Hematopoietic multipotent progenitor cell treated with erythropoietin and hydrocortisone succinate and interleukin-3 and kit ligand, for 15 days (in vitro differentiated cells): Measurements from ENCODE around the gene TFR2.
A peak's percentile ranks its signal among the peaks of the same experiment; 100 is the strongest.
"Not testable (repeated sequence)": the region's sequence is repeated elsewhere in the genome, so short reads cannot be mapped to it uniquely, and the experiment has no call there.

ENCODE experiments used
- DNase-seq: peaks from one replicate; pipeline ENCODE4 v3.0.0-alpha.2; 2015; ENCODE audit warnings: low spot score

TFR2 gene

GRCh38 chr7:100678291-100678984, 37.1 kb upstream of the TFR2 start:
- no peak for DNase-seq

- no peak for DNase-seq
Measured at GRCh38 chr7:100677308-100678267, 36.2 kb upstream of the TFR2 start.

DNA sequence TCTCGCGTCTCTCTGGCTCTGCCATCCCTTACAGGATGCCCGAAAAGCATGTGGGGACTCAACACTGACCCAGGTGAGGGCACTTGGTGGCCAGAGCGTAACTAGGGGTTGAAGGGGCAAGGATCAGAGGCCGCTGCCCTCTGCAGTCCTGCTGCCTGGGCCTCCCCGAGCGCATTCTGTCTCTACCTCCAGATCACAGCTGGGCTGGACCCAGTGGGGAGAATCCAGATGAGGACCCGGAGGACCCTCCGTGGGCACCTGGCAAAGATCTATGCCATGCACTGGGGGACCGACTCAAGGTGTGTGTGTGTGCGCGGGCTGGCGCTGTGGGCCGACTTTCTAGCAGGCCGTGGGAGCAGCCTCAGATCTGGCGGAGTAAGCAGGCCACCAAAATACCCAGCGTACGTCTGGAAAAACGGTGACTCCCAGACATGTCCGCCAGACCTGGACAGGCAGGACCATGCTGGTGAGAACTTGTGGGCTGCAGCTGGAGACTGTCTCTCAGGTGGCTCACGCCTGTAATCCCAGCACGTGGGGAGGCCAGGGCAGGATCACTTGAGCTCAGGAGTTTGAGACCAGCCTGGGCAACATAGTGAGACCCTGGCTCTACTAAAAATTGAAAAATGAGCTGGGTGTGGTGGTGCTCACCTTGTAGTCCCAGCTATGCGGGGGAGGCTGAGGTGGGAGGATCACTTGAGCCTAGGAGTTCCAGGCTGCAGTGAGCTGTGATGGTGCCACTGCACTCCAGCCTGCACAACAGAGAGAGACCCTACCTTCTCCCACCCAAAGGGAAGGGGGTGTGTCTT, 35.4 kb upstream of the TFR2 start:
- DNase-seq = no peak

- DNase-seq = peak; percentile 81
Measured at GRCh38 chr7:100675581-100676350, 34.4 kb upstream of the TFR2 start.

GRCh38 chr7:100675105-100675451, 33.7 kb upstream of the TFR2 start:
- DNase-seq = no peak

- peak; percentile 32 for DNase-seq
Measured at GRCh38 chr7:100674411-100675104, 33.2 kb upstream of the TFR2 start.

GRCh38 chr7:100673942-100674410, 32.6 kb upstream of the TFR2 start:
- DNase-seq = peak; percentile 58

DNA sequence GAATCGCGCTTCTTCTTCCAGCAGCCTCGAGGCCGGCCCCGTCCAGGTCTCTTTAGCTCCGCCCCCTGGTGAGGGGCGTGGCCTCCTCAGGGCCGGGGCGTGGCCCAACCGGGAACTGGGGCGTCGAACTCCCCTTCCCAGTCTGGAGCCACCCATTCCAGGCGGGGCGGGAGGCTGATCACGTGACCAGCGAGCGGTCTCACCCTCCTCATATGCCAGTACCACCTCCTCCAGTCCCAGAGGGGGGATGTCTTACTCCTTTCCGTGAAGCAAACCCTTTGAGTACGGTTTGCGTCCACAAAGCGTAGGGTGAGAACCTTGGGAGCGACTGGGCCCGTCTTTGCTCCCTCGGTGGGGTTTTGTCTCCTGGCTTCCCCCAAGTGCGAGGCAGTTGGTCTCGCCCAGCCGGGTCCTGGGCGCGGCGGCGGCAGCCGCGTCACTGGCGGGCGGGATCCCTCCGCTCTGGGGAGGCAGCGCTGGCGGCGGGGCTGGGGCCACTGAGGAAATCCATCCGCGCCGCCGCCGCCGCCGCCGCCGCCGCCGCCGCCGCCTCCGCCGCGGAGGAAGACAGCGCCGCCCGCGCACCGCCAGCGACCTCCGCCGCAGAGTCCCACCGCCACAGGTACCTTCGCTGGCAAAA, 32.1 kb upstream of the TFR2 start, which contains the start of gene GNB2:
Gene GNB2 (plus strand): TSS at position 439 of the 640 bp plus-strand sequence. CDS start 2,526 bp downstream, outside the sequence.
- peak; percentile 99 for DNase-seq

DNA sequence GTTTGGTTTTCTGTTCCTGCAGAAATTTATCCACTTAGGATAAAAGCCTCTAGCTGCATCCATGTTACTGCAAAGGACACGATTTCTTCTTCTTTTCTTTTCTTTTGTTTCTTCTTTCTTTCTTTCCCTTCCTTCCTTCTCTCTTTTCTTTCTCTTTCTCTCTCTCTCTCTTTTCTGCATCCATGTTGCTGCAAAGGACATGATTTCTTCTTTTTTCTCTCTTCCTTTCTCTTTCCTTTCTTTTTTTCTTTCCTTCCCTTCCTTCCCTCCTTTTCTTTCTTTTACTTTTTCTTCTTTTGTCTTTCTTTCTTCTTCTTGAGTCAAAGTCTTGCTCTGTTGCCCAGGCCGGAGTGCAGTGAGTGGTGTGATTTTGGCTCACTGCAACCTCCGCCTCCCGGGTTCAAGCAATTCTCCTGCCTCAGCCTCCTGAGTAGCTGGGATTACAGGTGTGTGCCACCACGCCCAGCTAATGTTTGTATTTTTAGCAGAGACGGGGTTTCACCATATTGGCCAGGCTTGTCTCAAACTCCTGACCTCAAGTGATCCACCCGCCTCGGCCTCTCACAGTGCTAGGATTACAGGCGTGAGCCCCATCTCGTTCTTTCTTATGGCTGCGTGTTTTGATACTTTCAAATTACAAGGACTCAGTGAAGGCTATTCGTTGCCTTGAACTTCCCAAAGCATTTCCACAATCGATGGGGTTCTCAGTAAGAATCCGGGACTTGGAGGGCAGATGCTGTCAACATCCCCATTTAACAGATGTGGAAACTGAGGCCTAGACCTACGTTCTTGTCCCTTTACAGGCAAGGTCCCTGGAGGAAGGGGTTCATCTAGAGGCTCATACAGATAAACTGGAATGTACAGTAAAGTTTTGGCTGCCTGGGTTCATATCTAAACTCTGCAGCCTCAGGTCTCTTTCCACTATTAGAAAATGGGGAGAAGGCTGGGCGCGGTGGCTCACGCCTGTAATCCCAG, 30.3 kb upstream of the TFR2 start:
- DNase-seq = no peak

DNA sequence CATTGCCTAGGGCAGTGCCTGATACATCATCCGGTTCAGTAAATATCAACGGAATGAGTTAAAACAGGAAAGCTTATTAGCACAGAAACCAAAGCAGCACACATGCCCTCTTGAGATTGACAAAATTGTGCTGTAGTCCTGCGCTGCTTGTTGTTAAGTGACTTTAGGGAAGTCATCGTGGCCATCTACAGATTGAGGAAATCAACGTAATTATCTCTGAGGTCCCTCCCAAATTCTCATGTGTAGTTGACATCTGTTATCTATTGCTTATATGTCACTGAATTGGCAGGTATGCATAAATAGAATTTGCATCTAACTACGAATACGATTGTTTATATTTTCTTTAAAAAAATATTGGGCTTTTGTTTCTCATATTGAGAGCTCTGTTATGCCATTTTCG, 28.7 kb upstream of the TFR2 start:
- DNase-seq = no peak

- DNase-seq = not testable (repeated sequence)
Measured at GRCh38 chr7:100669106-100669505, 27.8 kb upstream of the TFR2 start.

DNA sequence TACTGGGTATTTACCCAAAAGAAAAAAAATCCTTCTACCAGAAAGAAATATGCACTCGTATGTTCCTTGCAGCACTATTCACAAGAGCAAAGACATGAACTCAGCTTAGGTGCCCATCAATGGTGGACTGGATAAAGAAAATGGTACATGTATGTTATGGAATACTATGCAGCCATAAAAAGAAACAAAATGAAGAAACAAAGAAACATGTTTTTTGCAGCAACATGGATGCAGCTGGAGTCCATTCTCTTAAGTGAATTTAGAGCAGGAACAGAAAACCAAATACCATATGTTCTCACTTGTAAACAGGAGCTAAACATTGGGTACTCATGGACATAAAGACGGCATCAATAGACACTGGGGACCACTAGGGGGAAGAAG, 26.7 kb upstream of the TFR2 start:
- DNase-seq = no peak

DNA sequence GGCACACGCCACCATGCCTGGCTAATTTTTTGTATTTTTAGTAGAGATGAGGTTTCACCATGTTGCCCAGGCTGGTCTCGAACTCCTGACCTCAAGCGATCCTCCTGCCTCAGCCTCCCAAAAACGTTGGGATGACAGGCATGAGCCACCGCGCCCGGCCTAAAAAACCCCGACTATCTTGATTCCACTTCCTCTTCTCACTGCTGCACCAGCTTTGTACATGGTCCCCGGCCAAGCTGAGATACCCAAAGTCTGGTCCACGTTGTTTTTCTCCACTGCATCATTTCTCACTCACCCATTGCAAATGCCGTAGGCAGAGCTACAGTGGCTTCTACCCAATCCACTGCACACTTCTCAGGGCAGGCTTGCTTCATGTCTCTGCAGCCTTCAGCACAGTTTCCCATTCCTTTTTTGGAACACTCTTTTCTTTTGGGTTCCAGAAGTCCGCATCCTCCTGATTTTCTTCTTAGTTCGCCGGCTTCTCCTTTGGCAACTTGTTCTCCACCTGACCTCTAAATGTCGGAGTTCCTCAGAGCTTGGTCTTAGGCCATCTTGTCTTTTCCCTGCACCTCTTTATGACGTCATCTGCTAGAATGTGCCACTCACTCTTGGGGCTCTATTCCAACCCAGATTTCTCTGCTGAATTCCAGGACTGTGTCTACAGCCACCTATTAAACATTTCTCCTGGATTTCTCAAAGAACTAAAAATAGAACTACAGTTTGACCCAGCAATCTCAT, 26.1 kb upstream of the TFR2 start:
- DNase-seq = no peak

DNA sequence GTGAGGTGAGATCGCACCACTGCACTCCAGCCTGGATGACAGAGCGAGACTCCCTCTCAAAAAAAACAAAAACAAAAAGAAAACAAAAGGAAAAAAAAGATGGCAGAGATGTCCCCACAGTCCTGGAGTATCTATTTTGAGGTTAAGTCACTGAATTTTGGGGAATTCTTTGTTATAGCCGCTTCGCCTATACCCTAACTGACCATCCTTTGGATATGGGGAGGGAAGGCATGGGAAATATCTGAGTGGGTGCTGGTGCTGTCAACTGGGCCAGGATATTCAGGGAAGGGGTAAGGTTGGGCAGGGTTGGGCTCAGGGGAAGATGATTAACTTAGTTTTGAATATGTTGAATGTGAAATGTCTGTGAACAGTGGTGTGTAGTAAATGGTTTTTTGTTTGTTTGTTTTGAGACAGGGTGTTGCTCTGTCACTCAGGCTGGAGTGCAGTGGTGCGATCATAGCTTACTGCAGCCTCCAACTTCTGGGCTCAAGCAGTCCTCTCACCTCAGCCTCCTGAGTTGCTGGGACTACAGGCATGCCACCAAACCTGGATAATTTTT, 23.9 kb upstream of the TFR2 start:
- no peak for DNase-seq

DNA sequence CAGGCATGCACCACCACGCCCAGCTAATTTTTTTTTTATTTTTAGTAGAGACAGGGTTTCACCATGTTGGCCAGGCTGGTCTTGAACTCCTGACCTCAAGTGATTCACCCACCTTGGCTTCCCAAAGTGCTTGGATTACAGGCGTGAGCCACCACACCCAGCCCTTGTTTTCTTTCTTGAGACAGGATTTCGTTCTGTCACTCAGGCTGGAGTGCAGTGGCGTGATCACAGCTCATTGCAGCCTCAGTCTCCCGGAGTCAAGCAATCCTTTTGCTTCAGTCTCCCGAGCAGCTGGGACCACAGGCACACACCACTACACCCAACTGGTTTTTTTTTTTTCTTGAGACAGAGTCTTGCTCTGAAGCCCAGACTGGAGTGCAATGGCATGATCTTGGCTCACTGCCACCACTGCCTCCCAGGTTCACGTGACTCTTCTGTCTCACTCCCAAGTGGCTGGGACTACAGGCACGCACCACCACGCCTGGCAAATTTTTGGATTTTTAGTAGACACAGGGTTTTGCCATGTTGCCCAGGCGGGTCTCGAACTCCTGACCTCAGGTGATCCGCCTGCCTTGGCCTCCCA, 20.9 kb upstream of the TFR2 start:
- DNase-seq = peak; percentile 38

DNA sequence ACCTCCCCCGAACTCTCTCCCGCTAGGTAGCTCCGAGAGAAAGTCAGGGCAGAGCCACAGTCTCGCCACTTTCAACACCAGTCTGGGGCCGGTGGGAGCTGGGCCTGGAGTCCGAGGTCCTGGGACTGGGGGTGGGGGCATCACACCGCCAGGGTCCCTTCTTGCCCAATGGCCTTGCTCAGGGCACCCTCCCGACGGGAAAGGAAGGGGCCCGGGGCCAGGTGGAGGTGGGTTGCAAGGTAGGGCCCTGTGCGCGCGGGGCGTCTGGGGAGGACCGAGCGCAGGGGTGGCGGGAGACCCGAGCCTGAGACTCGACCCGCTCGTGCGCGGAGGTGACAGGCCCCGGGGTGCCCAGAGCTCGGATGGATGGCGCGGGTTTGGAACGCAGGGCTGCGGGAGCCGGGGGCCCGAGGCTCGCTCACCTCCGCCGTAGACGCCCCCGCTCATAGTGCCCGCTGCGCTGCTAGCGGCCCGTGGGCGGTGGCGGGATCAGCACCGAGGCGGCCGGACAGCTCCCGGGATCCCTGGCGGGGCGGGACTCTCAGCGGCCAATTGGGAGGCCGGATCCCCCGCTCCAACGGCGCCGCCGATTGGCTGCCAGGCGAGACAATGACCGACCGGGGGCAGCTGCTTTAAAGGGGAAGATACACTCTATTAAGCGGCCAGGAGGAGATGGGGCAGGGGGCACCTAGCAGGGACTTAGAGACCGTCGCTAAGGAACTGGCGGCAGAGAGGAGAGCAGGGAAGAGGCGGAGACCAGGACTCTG, 14.7 kb upstream of the TFR2 start, which contains the start of gene ACTL6B:
Gene ACTL6B (minus strand): TSS at position 541 of the 767 bp plus-strand sequence. CDS start 94 bp downstream, at position 447.
- peak; percentile 56 for DNase-seq
